HG03064 (cell line): Measurements from ENCODE around the gene TNFRSF1B.

Source experiments
- ATAC-seq: cut with Tn5 transposase; IDR thresholded peaks from one replicate; pipeline ENCODE4 v1.9.1; 2021; ENCODE audit warnings: low read depth; ENCODE audit not compliant: unreplicated experiment

TNFRSF1B gene

DNA sequence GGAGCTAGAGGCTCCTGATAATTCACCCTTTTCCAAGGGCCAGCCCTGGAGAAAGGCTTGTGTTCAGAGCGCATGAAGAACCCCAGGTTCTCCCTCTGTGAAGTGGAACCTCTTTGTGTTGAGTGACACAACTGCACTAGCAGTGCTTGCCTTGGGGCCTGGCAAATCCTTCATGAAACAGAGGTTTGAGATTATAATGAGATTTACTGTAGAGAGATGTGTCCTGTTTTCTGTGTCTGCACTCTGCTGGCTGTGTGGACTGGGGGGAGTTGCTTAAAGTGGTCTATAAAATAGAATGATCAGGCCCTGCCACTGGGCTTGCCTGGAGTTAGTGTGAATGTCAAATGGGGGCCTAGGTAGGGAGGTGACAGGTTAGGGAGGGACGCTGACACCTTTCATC, 11.5 kb upstream of the TNFRSF1B start:
- ATAC-seq: no peak

DNA sequence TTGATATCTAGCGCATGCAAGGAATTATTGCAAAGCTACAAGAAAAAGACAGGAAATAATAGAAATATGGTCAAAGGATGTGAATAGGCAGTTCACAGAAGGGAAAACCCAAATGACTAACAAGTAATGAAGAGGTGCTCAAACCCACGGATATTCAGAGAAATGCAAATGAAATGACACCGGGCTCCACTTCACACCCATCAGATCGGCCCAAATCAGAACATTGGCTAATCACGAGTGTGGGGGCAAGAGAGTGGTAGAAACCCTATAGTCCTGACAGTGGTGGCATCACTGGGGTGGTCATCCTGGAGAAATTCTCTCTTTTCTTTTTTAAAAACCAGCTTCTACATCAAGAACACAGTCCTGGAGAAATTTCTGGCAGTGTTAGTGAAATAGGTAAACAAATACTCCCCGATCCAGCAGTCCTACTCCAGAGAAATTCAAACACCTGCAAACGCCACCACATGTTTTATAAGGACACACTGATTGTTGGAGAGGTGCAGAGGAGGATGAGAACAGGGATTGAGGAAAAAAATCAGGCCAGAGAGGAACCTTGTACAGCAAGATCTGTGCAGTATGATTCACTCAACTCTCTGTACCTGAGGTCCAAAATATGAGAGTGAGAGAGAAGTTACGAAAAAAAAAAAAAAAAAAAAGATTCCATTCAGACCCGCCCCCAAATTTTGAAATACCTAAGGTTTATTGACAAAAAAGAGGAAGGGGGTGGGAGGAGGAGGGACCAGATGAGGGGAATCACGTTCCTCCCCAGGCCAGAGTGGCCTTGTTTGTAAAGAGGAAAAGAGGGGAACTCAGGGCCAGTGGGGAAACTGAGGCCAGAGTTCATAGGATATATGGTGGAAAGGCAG, 9.2 kb upstream of the TNFRSF1B start:
- ATAC-seq: no peak

DNA sequence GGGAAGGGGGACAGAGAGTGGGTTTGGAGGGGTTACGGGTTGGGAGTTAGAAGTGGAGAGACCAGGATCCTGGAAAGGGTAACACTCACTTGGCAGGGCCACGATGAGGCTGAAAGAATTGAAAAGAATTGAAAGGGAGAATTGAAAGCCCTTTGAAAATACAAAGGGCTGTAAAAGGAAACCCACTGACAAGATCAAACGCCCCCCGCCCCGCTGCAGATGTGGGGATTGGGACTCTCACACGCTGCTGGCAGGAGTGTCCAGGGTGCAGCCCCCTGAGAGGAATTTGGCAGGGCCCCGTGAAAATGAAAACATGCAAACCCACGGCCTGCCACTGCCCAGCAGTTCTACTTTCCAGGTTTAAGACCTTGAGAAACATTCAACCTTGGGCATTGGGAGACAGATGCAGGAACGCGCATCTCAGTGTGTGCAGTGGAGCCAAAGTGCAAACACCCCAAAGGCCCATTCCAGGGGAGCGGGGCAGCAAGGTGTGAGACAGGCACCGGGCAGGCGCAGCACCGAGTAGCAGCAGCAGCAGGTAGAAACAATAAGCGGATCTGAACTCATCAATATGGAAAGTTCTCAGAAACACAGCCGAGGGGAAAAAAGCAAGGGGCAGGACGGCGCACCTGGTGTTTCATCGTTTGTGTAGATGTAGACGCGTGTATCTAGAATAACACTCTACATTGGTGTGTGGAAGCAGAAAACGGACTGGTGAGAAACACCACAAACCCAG, 8.3 kb upstream of the TNFRSF1B start:
- ATAC-seq: no peak

DNA sequence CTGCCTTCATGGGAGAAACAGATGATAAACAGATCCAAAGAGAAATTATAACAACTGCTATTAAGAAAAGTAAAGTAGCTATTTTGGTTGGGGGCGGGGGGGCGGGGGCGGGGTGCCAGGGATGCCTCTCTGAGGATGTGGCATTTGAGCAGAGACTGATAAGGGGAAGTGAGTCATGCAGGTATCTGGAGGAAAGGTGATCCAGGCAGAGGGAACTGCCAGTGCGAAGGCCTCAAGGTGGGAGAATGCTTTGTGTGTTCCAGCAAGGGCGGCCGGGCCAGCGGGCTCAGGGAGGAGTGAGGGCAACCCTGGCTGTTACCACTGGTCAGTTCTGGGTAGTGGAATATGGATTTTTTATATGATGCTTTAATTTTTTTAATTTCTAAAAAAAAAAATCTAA, 7.0 kb upstream of the TNFRSF1B start:
- no peak for ATAC-seq

DNA sequence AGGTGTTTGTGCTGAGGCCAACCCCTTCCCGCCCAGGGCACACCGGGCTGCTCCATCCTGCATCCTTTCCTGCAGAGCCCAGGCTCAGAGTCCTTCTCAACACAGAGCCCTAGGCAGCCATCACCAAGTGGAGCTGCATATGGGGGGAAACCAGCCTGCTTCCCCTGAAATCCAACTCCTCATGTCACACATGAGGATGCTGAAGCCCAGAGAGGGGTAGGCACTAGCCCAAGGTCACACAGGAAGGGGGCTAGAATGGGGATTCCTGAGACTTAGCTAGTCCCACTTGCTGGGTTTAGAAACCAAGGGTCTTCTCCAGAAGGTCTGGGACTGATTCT, 5.5 kb upstream of the TNFRSF1B start:
- no peak for ATAC-seq

DNA sequence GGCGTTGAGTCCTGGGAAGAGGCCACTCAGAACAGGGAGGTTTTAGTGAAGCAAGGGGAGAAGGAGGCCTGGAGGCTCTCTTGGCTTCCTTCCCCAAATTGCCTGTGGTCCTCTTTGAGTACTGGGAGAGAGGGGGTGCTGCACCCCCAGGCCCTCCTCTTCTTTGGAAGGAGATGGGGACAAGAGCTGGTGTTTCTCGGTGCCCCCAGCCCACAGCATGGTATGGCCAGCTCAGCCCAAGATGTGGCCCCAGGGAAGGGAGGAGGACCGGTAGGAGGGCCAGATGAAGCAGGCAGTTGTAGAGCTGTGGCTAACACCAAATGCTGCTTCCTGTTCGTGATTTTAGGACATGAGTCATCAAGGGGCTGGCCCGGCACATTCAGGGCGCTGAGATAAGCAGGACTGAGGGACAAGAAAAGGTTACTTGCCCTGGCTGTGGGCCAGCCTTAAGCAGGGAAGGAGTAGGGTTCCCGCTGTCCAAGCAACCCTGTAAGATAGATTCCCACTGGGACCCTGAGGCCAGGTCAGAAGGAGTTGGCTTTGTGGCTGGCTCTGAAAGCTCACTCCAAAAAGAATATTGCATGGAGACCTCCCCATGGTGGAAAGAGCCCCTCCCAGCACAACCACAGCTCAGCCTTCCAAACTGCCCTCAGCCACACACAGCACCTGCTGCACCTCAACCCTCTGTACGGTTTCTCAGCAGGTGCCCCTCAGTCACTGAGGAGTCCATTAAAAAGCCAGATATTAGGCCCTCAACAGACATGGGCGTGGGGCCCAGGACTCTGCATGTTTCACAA, 4.9 kb upstream of the TNFRSF1B start:
- peak; percentile 67 for ATAC-seq

DNA sequence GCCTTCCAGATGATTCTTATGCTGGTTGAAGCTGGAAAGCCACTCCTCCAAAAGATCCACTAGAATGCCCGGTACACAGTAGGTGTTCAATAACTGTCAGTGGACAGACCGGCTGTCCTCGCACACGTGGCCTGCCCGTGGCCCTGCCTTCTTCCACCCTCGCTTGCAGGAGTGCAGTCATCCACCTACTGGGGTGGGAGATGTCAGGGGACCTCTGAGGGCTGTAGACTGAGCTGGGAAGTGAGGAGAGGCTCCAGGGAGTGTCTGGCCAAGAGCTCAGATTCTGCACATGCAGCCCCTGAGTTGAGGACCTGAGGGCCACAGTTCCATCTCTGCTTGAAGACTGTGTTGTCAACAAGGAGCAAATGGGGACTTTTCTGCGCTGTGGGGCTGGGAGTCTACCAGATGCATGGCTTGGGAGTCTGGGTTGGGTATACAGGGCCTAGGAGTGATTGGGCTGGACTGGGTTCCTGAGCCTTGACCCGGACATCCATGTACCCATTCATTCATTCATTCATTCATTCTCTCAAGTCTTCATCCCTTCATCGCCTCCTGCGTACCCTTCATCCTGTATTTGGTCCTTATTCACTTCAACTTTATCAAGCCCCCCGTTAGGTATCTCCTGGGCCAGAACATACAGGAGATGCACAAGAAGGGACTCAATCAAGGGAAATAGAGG, 4.2 kb upstream of the TNFRSF1B start:
- ATAC-seq: no peak

DNA sequence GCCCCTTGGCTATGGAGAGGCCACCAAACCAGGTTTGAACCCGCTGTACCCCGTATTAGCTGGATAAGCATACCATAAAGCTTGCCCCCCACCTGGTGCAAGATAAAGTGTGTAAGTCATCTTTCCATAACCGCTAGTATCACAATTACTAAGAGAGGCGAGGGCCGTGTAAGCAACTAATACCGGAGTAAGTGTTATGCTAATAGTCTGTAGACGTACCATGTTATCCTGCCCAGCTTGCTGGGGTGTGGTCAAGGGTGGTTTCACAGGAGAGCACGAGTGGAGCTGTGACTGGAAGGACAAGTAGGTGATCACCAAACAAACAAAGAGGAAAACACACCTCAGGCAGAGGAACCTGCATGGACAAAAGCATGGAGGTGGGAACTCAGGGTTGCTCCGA, 3.6 kb upstream of the TNFRSF1B start:
- no peak for ATAC-seq

DNA sequence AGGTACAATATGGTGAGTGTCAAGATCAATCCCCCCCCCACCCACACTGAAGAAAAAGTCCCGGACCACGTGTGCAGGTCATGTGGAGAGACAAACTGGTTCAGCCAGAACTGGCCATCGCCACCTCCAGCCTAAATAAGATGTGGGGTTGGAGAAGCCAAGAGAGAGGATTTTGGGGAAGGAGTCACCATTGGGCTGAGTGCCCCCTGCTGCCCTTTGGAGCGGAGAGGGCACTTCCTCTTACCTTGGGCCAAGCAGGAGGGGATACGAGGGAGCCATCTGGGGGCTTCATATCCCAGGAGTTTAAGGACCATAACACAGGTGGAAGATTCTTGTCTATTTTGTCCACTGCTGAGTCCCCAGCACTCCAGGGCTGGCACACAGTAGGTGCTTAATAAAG, 2.6 kb upstream of the TNFRSF1B start:
- no peak for ATAC-seq

- ATAC-seq: no peak
These were observed 1.4 kb upstream of the TNFRSF1B start for GRCh38 chr1:12165342-12165741.

GRCh38 chr1:12167493-12168429, 970 bp downstream of the TNFRSF1B start:
- ATAC-seq: peak; percentile 13

DNA sequence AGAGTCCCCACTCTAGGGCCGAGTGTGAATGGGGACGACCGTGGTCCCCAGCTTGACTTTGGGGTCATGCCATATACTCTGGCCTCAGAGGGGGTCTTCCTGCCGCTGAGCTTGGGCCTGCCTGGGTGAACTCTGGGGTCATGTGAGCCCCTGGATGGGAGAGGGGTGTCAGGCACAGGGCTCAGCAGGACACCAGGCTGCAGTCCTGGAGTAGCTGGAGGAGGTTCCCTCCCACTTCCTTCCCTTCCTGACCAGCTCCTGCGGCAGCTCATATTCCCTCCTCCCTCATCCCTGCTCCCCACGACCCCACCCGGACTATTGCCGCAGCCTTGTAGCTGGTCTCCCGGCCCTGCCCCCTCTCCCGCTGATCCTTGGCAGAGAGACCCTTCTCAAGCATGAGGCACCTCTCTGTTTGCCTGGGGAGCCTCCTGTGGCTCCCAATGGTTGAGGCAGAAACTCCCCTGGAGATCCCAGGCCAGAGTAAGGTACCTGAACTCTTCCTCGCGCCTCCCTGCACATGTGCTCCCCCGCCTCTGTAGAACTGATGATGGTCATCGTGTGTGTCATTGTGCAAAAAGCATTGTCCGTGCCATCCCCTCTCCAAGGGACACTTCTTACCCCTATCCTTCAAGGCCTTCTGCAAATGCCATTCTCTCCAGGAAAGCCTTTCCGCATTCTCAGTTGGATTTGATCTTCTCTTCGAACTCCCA, 1.8 kb downstream of the TNFRSF1B start:
- no peak for ATAC-seq

GRCh38 chr1:12169442-12170135, 2.8 kb downstream of the TNFRSF1B start:
- ATAC-seq: no peak

DNA sequence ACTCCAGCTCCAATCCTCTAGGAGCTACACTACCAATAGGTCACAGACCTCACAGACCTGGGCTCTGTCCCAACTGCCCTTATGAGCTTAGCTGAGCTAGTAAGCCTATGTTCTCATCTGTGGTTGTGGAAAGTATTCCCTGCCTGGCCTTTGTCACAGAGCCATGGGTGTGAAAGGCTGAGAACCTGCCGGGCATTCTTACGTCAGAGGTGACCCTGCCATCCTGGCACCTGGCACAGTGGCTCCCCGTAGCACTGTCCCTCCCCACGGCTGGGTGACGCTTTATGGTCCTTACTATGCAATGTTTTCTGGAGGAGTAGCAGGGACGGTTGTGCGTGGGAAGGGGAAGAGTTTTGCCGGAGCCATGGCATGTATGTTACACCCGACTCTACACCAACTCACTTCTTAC, 3.5 kb downstream of the TNFRSF1B start:
- no peak for ATAC-seq

DNA sequence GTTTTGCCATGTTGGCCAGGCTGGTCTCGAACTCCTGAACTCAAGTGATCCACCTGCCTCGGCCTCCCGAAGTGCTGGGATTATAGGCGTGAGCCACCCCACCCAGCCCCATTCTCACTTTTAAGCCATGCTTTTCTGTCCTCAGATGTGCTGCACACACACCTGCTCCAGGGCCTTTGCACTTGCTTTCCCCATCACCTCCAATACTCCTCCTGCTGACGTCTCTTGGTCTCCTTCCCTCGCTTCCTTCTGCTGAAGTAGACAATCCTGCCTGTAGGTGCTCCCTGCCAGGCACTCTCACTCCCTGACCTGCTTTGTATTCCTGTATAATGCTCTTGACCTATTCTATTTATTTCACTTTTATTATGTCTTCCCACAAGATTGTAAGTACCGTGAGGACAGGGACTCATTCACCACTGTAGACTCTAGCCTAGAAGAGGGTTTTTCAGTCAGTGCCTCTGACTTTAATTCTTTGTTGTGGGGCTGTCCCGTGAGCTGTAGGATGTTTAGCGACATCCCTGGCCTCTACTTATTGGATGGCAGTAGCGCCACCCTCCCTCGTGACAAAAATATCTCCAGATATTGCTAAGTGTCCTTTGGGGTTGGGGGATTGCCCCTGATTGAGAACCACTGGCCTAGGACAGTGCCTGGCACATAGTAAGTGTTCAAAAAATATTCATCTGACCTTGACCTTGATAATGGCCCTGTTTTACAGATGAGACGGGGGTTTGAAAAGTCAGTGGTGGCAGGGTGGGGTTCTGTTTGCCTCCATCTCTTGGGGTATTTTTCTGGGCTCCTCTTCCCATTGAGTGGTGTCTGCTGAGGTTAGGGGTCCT, 4.6 kb downstream of the TNFRSF1B start:
- ATAC-seq: no peak

GRCh38 chr1:12172042-12172851, 5.5 kb downstream of the TNFRSF1B start:
- ATAC-seq: no peak

GRCh38 chr1:12173041-12173509, 6.3 kb downstream of the TNFRSF1B start:
- ATAC-seq: no peak
